Gastrocnemius medialis (tissue), 4 donors: ENCODE data around the gene CDKN3. TPM values are rescaled to one million over a fixed set of nuclear protein-coding genes. Genes with fewer than 3 reads are reported as not detected.
"Not testable (repeated sequence)": the region's sequence is repeated elsewhere in the genome, so short reads cannot be mapped to it uniquely, and the experiment has no call there.

Source experiments
- ATAC-seq, 2 donors: fragments of 150-250 bp; one replicate each; pipeline ENCODE4 v1.9.1; 2016
- DNase-seq, 2 donors: peaks; one replicate each; pipeline ENCODE4 v3.0.0-alpha.2; 2019
- H3K27ac ChIP-seq, 4 donors: fragments of 200-600 bp; sonication (generic); 1 replicate in 1 of 4; 2 replicates in 3 of 4; pipeline ENCODE4 v1.5.1; 2016 to 2018; ENCODE audit warnings: mild to moderate bottlenecking in 2 of 4, moderate library complexity in 1 of 4
- H3K27me3 ChIP-seq, 3 donors: fragments of 200-600 bp; sonication (generic) in 2 of 3; 1 replicate in 1 of 3; 2 replicates in 2 of 3; pipeline versions ENCODE4 v1.5.1 to v1.6.0; 2016 to 2019; ENCODE audit warnings: mild to moderate bottlenecking in 1 of 3, moderate library complexity in 1 of 3
- H3K36me3 ChIP-seq, 2 donors: fragments of 200-600 bp; sonication (generic) in 1 of 2; one replicate each; pipeline ENCODE4 v1.5.1; 2017 to 2018
- H3K4me1 ChIP-seq, 2 donors: fragments of 200-600 bp; sonication (generic) in 1 of 2; one replicate each; pipeline ENCODE4 v1.5.1; 2016 to 2017; ENCODE audit warnings: mild to moderate bottlenecking in 2 of 2
- H3K4me3 ChIP-seq, 4 donors: fragments of 200-600 bp; sonication (generic) in 3 of 4; 1 replicate in 1 of 4; 2 replicates in 3 of 4; pipeline ENCODE4 v1.5.1; 2016 to 2019; ENCODE audit warnings: mild to moderate bottlenecking in 2 of 4
- H3K9me3 ChIP-seq, 3 donors: fragments of 200-600 bp; sonication (generic) in 2 of 3; 1 replicate in 1 of 3; 2 replicates in 2 of 3; pipeline ENCODE4 v1.5.1; 2016 to 2019
- CTCF ChIP-seq, 5 experiments: fragments of 450-650 bp in 3 of 5; fragments of 200-600 bp in 2 of 5; sonication (generic) in 2 of 5; IDR thresholded peaks in 4 of 5; conservative IDR thresholded peaks in 1 of 5; 1 replicate in 4 of 5; 2 replicates in 1 of 5; pipeline ENCODE4 v1.5.1; 2016 to 2019; ENCODE audit warnings: antibody characterized with exemption in 5 of 5, mild to moderate bottlenecking in 3 of 5, moderate library complexity in 3 of 5
- POLR2A ChIP-seq, 2 donors: fragments of 450-650 bp; IDR thresholded peaks; one replicate each; pipeline ENCODE4 v1.6.1; 2017; ENCODE audit warnings: antibody characterized with exemption in 2 of 2, mild to moderate bottlenecking in 2 of 2, moderate library complexity in 2 of 2
- in situ Hi-C, 4 donors: fragments of 200-750 bp; cut with MboI; loops; one replicate each; pipeline versions ENCODE4 v1.15.0 to v1.8.0; 2017; ENCODE audit warnings: low sequenced_read_pairs in 4 of 4
- intact Hi-C: fragments of 100-400 bp; cut with DNase I; formaldehyde crosslinking; loops from one replicate; pipeline ENCODE4 v1.15.1; 2023; ENCODE audit warnings: low total_unique reads
- total RNA-seq, 4 donors: library from RNA; depleted of rRNA; stranded (reverse); fragments of >200 nt; gene quantifications; one replicate each; pipeline versions ENCODE4 v1.1.0 to v1.2.3, GENCODE V29; 2016

CDKN3 gene
- total RNA-seq, 4 donors from 2014 or later, result 1.2 to 5.1 (median 1.6) TPM

GRCh38 chr14:54369343-54369742 is 27.5 kb upstream of the CDKN3 start:
- no peak overlapping the region for H3K27ac ChIP-seq
- in situ Hi-C loops (no loop called here), intact Hi-C loops (no loop called here)

GRCh38 chr14:54370323-54371198 is 26.2 kb upstream of the CDKN3 start:
- in situ Hi-C loops (no loop called here), intact Hi-C loops (no loop called here)

More at GRCh38 chr14:54369343-54369742, 27.5 kb upstream of the CDKN3 start:
- Histone ChIP-seq H3K9me3 (no peaks in the 10 kb centered on the region), H3K36me3 (no peaks in the 10 kb centered on the region), H3K27me3 (no peaks in the 10 kb centered on the region), H3K4me3 (no peak overlapping the region), H3K4me1 (peaks cover 0 to 9% of the 10 kb centered on the region in 2 donors)
- no peak for ATAC-seq
- no peak for DNase-seq
- no peak for TF ChIP-seq CTCF (IDR thresholded peaks at IDR 0.05 in 4 of 5, conservative IDR thresholded peaks at IDR 0.05 in 1 of 5)
- TF ChIP-seq POLR2A (IDR thresholded peaks at IDR 0.05), result no peak

GRCh38 chr14:54374117-54374884 is 22.5 kb upstream of the CDKN3 start:
- Histone ChIP-seq H3K27ac (no peak overlapping the region), H3K36me3 (no peaks in the 10 kb centered on the region), H3K27me3 (no peaks in the 10 kb centered on the region), H3K4me1 (no peaks in the 10 kb centered on the region), H3K9me3 (no peaks in the 10 kb centered on the region), H3K4me3 (no peak overlapping the region)
- in situ Hi-C loops, result no loop called here
- DNase-seq (no peak), ATAC-seq (no peak)
- TF ChIP-seq POLR2A (IDR thresholded peaks at IDR 0.05) (no peak), CTCF (IDR thresholded peaks at IDR 0.05 in 4 of 5, conservative IDR thresholded peaks at IDR 0.05 in 1 of 5) (no peak)
- intact Hi-C loops, result no loop called here

More at GRCh38 chr14:54370323-54371198, 26.2 kb upstream of the CDKN3 start:
- Histone ChIP-seq H3K4me3 (no peak overlapping the region), H3K9me3 (no peaks in the 10 kb centered on the region), H3K27me3 (no peaks in the 10 kb centered on the region), H3K27ac (no peak overlapping the region), H3K36me3 (no peaks in the 10 kb centered on the region), H3K4me1 (peaks cover 0 to 6% of the 10 kb centered on the region in 2 donors)
- DNase-seq, result no peak
- TF ChIP-seq POLR2A (IDR thresholded peaks at IDR 0.05), result no peak
- TF ChIP-seq CTCF (IDR thresholded peaks at IDR 0.05 in 4 of 5, conservative IDR thresholded peaks at IDR 0.05 in 1 of 5), result no peak
- ATAC-seq, result no peak

- H3K36me3 ChIP-seq, result no peaks in the 10 kb centered on the region
- no peaks in the 10 kb centered on the region for H3K9me3 ChIP-seq
- H3K27ac ChIP-seq, result no peak overlapping the region
- intact Hi-C loops, result no loop called here
- no peak for ATAC-seq
- H3K27me3 ChIP-seq, result no peaks in the 10 kb centered on the region
- no peak for TF ChIP-seq POLR2A (IDR thresholded peaks at IDR 0.05)
- TF ChIP-seq CTCF (IDR thresholded peaks at IDR 0.05 in 4 of 5, conservative IDR thresholded peaks at IDR 0.05 in 1 of 5), result no peak
- no peaks in the 10 kb centered on the region for H3K4me1 ChIP-seq
- no peak overlapping the region for H3K4me3 ChIP-seq
- no peak for DNase-seq
- in situ Hi-C loops, result no loop called here
These were observed 19.3 kb upstream of the CDKN3 start for GRCh38 chr14:54377501-54377900.

- H3K27ac ChIP-seq, ATAC-seq, in situ Hi-C loops, DNase-seq, H3K9me3 ChIP-seq, intact Hi-C loops, H3K36me3 ChIP-seq, H3K4me1 ChIP-seq, H3K4me3 ChIP-seq, H3K27me3 ChIP-seq: not testable (repeated sequence)
These were observed 17.9 kb upstream of the CDKN3 start for GRCh38 chr14:54378893-54379292.

GRCh38 chr14:54380558-54380957 is 16.2 kb upstream of the CDKN3 start:
- in situ Hi-C loops, ATAC-seq, H3K4me1 ChIP-seq, H3K36me3 ChIP-seq, intact Hi-C loops, DNase-seq, H3K27ac ChIP-seq, H3K4me3 ChIP-seq, H3K27me3 ChIP-seq, H3K9me3 ChIP-seq: not testable (repeated sequence)
